Endothelial cell of umbilical vein (primary cell): ENCODE measurements around the gene DUS1L. TPM values are rescaled to one million over a fixed set of nuclear protein-coding genes. Genes with fewer than 3 reads are reported as not detected.

Experiments
- BruUV-seq: library from RNA; stranded (reverse); fragments of 400-500 nt; replicated peaks from 2 replicates; lab custom pipeline; 2021; lab: Mats Ljungman, UMichigan
- CTCF ChIA-PET: fragments of 300-600, 350-600 bp; sonication (Branson Sonifier 250); formaldehyde crosslinking; loops from one replicate; lab custom pipeline; 2021; ENCODE audit warnings: antibody characterized with exemption, inconsistent platforms; lab: Charles Lee
- POLR2A ChIA-PET: fragments of 300-600, 350-600 bp; sonication (Branson Sonifier 250); formaldehyde crosslinking; loops from one replicate; lab custom pipeline; 2021; ENCODE audit warnings: antibody characterized with exemption, inconsistent platforms; lab: Charles Lee
- DNase-seq: peaks from one replicate; pipeline ENCODE4 v3.0.0-alpha.2; 2011; ENCODE audit warnings: low read depth, low spot score
- FAIRE-seq: peaks from 2 replicates; lab custom pipeline; 2011; peaks lifted over from hg19 to GRCh38; lab: Jason Lieb, UNC
- H2AFZ ChIP-seq: 2 replicates; pipeline ENCODE4 v1.6.0; 2012; ENCODE audit warnings: low read depth, low read length, control low read depth, inconsistent platforms
- H3K27ac ChIP-seq: 2 replicates; pipeline ENCODE4 v1.5.1; 2011; ENCODE audit warnings: low read depth, mild to moderate bottlenecking, control low read depth, low read length, moderate library complexity; ENCODE audit not compliant: insufficient read depth
- H3K27me3 ChIP-seq, 2 experiments: 2 replicates each; pipeline versions ENCODE4 v1.6.0 to v1.6.1; 2011; ENCODE audit warnings: low read length in 2 of 2, mixed read lengths in 1 of 2; ENCODE audit not compliant: control insufficient read depth in 2 of 2, insufficient read depth in 2 of 2
- H3K36me3 ChIP-seq, 2 experiments: 2 replicates in 1 of 2; 3 replicates in 1 of 2; pipeline ENCODE4 v1.5.1; 2011; ENCODE audit warnings: low read length in 2 of 2, mild to moderate bottlenecking in 1 of 2, moderate library complexity in 1 of 2; ENCODE audit not compliant: control insufficient read depth in 2 of 2, insufficient read depth in 2 of 2; ENCODE audit errors: extremely low read depth in 1 of 2
- H3K4me1 ChIP-seq: 3 replicates; pipeline ENCODE4 v1.5.1; 2011; ENCODE audit warnings: mild to moderate bottlenecking, low read length; ENCODE audit not compliant: control insufficient read depth, insufficient read depth; ENCODE audit errors: extremely low read depth
- H3K4me2 ChIP-seq: 2 replicates; pipeline ENCODE4 v1.6.1; 2011; ENCODE audit warnings: low read length, control low read depth, mixed read lengths; ENCODE audit not compliant: insufficient read depth
- H3K4me3 ChIP-seq, 3 experiments: fragments of 200-600 bp in 1 of 3; sonication (generic), shearing (Covaris generic) in 1 of 3; replicated peaks in 1 of 3; 2 replicates each; pipeline ENCODE4 v1.5.1; 2011 to 2016; ENCODE audit warnings: control low read depth in 3 of 3, low read length in 3 of 3, mild to moderate bottlenecking in 2 of 3, inconsistent platforms in 1 of 3, low read depth in 1 of 3, moderate library complexity in 1 of 3; ENCODE audit not compliant: insufficient read depth in 1 of 3
- H3K79me2 ChIP-seq: 2 replicates; pipeline ENCODE4 v1.6.0; 2012; ENCODE audit warnings: low read length, inconsistent platforms; ENCODE audit not compliant: control insufficient read depth, insufficient read depth
- H3K9ac ChIP-seq: replicated peaks from 2 replicates; pipeline ENCODE3; 2011; ENCODE audit warnings: low read length, control low read depth; ENCODE audit not compliant: insufficient read depth; ENCODE audit errors: extremely low read depth
- H3K9me1 ChIP-seq: replicated peaks from 3 replicates; pipeline ENCODE4 v1.6.0; 2011; ENCODE audit warnings: mild to moderate bottlenecking, low read length; ENCODE audit not compliant: control insufficient read depth, insufficient read depth; ENCODE audit errors: extremely low read depth
- H3K9me3 ChIP-seq: replicated peaks from 2 replicates; pipeline ENCODE4 v1.5.1; 2012; ENCODE audit warnings: low read length, inconsistent platforms; ENCODE audit not compliant: control insufficient read depth, insufficient read depth
- H4K20me1 ChIP-seq: replicated peaks from 2 replicates; pipeline ENCODE3; 2011; ENCODE audit warnings: mild to moderate bottlenecking, low read length; ENCODE audit not compliant: control insufficient read depth, insufficient read depth; ENCODE audit errors: extremely low read depth
- CTCF ChIP-seq, 2 donors: IDR thresholded peaks; 1 replicate in 1 of 2; 2 replicates in 1 of 2; pipeline ENCODE4 v1.5.1; 2011; ENCODE audit warnings: low read length in 2 of 2, mild to moderate bottlenecking in 2 of 2, moderate library complexity in 2 of 2, control low read depth in 1 of 2, inconsistent platforms in 1 of 2, low read depth in 1 of 2; ENCODE audit not compliant: insufficient read depth in 1 of 2; ENCODE audit errors: extremely low read depth in 1 of 2
- EZH2 ChIP-seq: IDR thresholded peaks from 2 replicates; pipeline ENCODE4 v1.6.1; 2012; ENCODE audit warnings: borderline replicate concordance, low read depth, mild to moderate bottlenecking, moderate library complexity, low read length, inconsistent platforms; ENCODE audit not compliant: severe bottlenecking
- FOS ChIP-seq: IDR thresholded peaks from 2 replicates; pipeline ENCODE4 v1.6.1; 2011; ENCODE audit warnings: mild to moderate bottlenecking, low read length, moderate library complexity, borderline replicate concordance; ENCODE audit not compliant: insufficient read depth
- GATA2 ChIP-seq: IDR thresholded peaks from 2 replicates; pipeline ENCODE4 v1.7.0; 2011; ENCODE audit warnings: low read depth, mild to moderate bottlenecking, moderate library complexity, mixed read lengths, low read length; ENCODE audit not compliant: insufficient read length, insufficient read depth
- JUN ChIP-seq: IDR thresholded peaks from 2 replicates; pipeline ENCODE4 v1.6.1; 2011; ENCODE audit warnings: borderline replicate concordance, low read depth; ENCODE audit not compliant: insufficient read length, insufficient read depth
- MAX ChIP-seq: IDR thresholded peaks from 2 replicates; pipeline ENCODE4 v1.6.1; 2011; ENCODE audit not compliant: insufficient read depth, insufficient read length
- MYC ChIP-seq: IDR thresholded peaks from one replicate; pipeline ENCODE4 v1.6.1; 2011; ENCODE audit warnings: mild to moderate bottlenecking, low read depth, low read length
- POLR2A ChIP-seq: IDR thresholded peaks from 2 replicates; pipeline ENCODE4 v1.6.1; 2012; ENCODE audit warnings: low read depth, mild to moderate bottlenecking, control low read depth, low read length
- POLR2AphosphoS5 ChIP-seq: IDR thresholded peaks from 2 replicates; pipeline ENCODE4 v1.6.1; 2012; ENCODE audit warnings: low read depth, mild to moderate bottlenecking, control low read depth, low read length, moderate library complexity; ENCODE audit not compliant: insufficient read depth
- dilution Hi-C: fragments of 300-500 bp; cut with MboI; formaldehyde crosslinking; loops from one replicate; pipeline ENCODE4 v1.15.0; 2019; ENCODE audit warnings: low sequenced_read_pairs; ENCODE audit not compliant: extremely low pct_ligation_motif_present
- intact Hi-C: fragments of 100-400 bp; cut with micrococcal nuclease; formaldehyde crosslinking; loops from one replicate; pipeline ENCODE4 v1.10.0; 2022
- polyA plus RNA-seq, 4 experiments: library from polyadenylated mRNA; depleted of rRNA in 3 of 4; stranded (reverse) in 3 of 4; unstranded in 1 of 4; fragments of >200 nt; gene quantifications; 2 replicates each; pipeline versions ENCODE4 v1.2.1 to v1.2.3, GENCODE V29; 2011 to 2012; ENCODE audit warnings: missing spikeins in 1 of 4
- total RNA-seq: library from RNA; stranded (reverse); gene quantifications from 2 replicates; pipeline ENCODE4 v1.2.3, GENCODE V29; 2021

Gene DUS1L
- total and polyA plus RNA-seq, 2 donors (not counting 3 experiments of a cell fraction or from before 2014, with no cell fraction given): 60.1 to 92.9 TPM

GRCh38 chr17:82035956-82036633 is 29.5 kb downstream of the DUS1L start:
- dilution Hi-C loops: no loop called here
- H3K9ac ChIP-seq: peak overlapping the region; percentile 78
- no peaks in the 10 kb centered on the region for H3K9me1 ChIP-seq
- no peak overlapping the region for H2AFZ ChIP-seq
- H3K36me3 ChIP-seq: no peaks in the 10 kb centered on the region
- TSS peak; percentile 72 for BruUV-seq
- peaks cover 7% of the 10 kb centered on the region for H3K79me2 ChIP-seq
- H4K20me1 ChIP-seq: no peaks in the 10 kb centered on the region
- POLR2A ChIA-PET: no interaction called here
- no peaks in the 10 kb centered on the region for H3K27me3 ChIP-seq
- CTCF ChIA-PET: interaction anchor here (1.1 kb wide), 1 partner anchor 13 kb away, joined by 6 read pairs; the partner anchor contains the start of genes CENPX and LRRC45
- peak overlapping the region; percentile 67 for H3K4me2 ChIP-seq
- no peaks in the 10 kb centered on the region for H3K9me3 ChIP-seq
- no peak for FAIRE-seq
- DNase-seq: no peak
- intact Hi-C loops: loop anchor here (2.0 to 10.0 kb wide), 3 partner anchors 17 to 379 kb away; partner anchors contain the start of genes HEXD and OGFOD3
- H3K27ac ChIP-seq: no peak overlapping the region
- peaks cover 13% of the 10 kb centered on the region for H3K4me1 ChIP-seq
- H3K4me3 ChIP-seq: no peak overlapping the region
- no peak for TF ChIP-seq EZH2
- no peak for TF ChIP-seq GATA2
- TF ChIP-seq MAX: no peak
- TF ChIP-seq CTCF (IDR thresholded peaks at IDR 0.05; ENCODE audit: extremely low read depth in 1 of 2, insufficient read depth in 1 of 2, low read depth in 1 of 2, low read length in 2 of 2): no peak
- TF ChIP-seq POLR2AphosphoS5: no peak
- TF ChIP-seq JUN: no peak
- TF ChIP-seq POLR2A: no peak
- TF ChIP-seq MYC: no peak
- TF ChIP-seq FOS: no peak
